ENCODE data around the gene RNH1.
"Not testable (repeated sequence)": the region's sequence is repeated elsewhere in the genome, so short reads cannot be mapped to it uniquely, and the experiment has no call there.

Gene RNH1

DNA sequence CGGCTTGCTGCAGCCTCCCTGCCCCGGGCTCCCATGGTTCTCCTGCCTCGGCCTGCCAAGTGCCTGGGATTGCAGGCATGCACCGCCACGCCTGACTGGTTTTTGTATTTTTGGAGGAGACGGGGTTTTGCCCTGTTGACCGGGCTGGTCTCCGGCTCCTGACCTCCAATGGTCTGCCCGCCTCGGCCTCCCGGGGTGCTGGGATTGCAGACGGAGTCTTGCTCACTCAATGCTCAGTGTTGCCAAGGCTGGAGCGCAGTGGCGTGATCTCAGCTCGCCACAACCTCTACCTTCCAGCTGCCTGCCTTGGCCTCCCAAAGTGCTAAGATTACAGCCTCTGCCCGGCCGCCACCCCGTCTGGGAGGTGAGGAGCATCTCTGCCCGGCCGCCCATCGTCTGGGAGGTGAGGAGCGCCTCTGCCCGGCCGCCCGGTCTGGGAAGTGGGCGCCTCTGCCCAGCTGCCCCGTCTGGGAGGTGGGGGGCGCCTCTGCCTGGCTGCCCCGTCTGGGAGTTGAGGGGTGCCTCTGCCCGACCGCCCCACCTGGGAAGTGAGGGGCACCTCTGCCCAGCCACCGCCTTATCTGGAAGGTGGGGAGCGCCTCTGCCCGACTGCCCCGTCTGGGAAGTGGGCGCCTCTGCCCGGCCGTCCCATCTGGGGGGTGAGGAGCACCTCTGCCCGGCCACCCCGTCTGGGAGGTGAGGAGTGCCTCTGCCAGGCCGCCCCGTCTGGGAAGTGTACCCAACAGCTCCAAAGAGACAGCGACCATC is 10.1 kb upstream of the RNH1 start:
- not testable (repeated sequence) for DNase-seq

- no peak for DNase-seq
These were observed 9.4 kb upstream of the RNH1 start for GRCh38 chr11:516400-516799.

GRCh38 chr11:515131-515530 is 8.1 kb upstream of the RNH1 start:
- no peak for DNase-seq

DNA sequence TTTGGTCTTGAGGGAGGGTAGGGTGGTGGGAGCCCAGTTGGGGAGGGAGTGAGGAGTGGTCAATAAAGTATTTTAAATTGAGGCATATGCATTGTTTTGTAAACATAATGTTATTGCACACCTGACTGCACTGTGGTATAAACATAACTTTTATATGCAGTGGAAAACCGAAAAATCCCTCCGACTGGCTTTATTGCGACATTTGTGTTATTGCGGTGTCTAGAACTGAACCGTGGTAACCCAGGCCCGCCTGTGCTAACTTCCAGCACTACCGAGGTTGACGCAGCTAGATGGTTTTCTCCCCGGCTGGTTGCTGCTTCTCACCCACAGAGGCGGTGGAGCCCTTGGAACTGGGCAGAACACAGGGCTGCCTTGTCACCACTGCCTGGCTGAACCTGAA is 7.6 kb upstream of the RNH1 start:
- no peak for DNase-seq

GRCh38 chr11:512761-513595 is 5.9 kb upstream of the RNH1 start:
- DNase-seq, result no peak

DNA sequence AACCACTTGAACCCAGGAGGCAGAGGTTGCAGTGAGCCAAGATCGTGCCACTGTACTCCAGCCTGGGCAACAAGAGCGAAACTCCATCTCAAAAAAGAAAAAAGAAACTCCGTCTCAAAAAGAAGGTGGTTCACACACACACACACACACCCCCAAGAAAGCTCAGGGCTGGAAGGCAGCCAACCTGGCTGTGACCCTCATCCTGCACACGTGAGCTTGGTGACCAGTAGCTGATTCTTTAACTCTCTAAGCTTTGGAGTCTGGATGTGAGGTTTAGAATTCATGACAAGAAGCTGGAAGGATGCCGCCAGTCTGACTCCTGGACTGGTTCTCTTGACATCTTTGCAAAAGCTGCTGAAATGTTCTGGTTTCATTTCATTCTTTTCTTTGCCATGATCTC is 1.9 kb upstream of the RNH1 start:
- no peak for DNase-seq

- DNase-seq, result no peak
These were observed 879 bp upstream of the RNH1 start for GRCh38 chr11:507727-508515.

- DNase-seq, result peak; percentile 96
These were observed 626 bp downstream of the RNH1 start for GRCh38 chr11:506238-506994.

DNA sequence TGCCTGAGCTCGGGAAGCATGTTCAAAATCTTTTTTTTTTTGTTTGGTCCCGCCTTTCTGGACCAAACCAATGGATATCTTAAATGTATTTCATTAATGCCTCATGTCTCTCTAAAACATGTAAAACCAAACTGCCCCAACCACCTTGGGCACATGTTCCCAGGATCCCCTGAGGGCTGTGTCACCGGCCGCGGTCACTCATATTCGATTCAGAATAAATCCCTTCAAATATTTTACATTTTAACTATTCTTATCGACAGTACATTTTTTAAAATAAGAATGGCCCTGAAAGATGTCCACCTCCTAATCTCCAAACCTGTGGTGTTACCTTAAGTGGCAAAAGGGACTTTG is 2.1 kb downstream of the RNH1 start:
- no peak for DNase-seq

GRCh38 chr11:504053-504993 is 2.7 kb downstream of the RNH1 start:
- no peak for DNase-seq

DNA sequence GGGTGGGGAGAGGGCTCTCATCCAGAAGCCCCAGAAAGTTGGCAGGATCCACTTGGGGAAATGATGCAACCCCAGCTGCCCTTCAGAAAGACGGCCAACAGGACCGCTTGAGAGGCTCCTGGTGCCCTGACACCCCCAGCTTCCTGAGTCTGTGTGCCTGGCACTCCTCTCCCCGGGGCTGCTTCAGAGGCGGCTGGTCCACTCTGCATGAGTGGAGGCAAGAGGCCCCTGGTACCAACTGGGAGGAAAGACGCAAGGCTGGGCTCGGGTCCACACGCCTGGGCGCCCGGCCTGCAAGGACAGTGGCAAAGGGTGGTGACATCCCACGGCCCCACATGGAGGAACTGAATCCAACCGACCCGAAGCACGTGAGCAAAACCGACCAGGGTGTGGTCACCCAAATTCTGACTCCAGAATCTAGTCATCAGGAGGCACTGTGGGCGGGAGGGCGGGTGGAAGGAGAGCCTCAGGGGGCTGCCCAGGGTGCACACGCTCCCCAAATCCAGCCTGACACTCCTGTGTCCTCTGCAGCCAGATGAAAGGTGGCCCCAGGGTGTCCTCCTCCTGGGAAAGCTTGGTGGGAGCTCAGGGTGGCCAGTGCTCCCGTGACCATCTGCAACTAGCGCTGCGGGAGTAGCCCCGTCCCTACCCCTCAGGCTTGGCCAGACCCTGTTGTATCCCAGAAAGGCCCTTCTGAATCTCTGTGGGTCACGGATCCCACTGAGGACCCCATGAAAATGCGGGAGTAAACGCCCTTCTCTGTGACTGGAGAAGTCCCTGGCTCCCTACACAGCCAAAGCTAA is 3.7 kb downstream of the RNH1 start:
- DNase-seq, result no peak

- no peak for DNase-seq
These were observed 4.5 kb downstream of the RNH1 start for GRCh38 chr11:502288-503178.

DNA sequence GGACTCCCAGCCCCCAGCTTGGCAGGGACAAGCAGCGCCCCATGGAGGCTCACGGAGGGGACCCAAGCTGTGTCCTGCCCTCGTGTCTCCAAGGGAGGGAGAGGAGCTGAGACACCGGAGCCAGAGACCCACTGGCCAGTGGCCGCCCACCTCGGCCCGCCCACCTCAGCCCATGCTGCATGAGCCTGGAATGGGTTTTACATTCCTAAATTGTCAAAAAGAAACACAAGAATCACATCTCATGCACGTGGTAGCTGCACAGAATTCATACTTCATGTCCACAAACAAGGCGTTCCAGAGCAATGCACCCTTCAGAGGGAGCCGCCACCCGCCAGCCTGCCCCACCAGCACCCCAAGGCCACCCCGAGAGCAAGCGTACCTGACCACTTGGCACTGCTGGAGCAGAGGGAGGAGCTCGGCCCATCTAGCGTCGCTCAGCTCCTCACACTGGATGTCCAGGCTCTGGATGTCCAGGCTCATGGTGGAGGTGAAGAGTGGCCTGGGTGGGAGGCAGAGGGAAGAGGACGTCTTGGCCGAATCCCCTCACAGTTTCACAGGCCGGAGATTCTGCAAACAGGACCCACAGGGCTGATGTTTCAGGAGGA is 5.3 kb downstream of the RNH1 start:
- no peak for DNase-seq

DNA sequence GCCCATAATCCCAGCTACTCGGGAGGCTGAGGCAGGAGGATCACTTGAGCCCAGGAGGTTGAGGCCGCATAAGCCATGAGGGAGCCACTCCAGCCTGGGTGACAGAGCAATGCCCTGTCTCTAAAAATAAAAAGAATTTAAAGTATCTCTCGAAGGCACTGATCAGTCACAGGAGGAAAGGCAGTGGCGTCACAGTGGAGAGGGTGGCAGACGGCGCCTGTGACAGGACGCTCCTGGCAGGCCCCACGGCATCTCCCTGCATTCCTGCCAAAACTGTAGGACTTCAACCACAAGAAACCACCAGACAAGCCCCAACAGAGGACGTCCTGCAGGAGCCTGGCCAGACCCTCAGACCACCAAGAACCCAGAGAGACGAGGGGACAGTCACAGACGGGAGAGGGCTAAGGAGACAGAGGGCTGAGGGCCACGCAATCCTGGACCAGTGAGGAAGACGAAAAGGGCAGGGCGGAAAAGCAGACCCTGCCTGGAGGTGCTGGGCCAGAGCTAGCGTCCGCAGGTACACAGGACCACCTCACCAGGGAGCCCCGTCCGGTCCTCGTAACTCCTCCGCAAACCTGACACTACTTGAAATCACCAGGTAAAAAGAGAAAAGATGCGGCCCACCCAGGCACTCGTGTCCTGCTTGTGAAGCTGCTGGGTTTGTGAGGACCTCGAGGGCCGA is 5.9 kb downstream of the RNH1 start:
- DNase-seq, result no peak

- no peak for DNase-seq
These were observed 7.6 kb downstream of the RNH1 start for GRCh38 chr11:499201-500076.

DNA sequence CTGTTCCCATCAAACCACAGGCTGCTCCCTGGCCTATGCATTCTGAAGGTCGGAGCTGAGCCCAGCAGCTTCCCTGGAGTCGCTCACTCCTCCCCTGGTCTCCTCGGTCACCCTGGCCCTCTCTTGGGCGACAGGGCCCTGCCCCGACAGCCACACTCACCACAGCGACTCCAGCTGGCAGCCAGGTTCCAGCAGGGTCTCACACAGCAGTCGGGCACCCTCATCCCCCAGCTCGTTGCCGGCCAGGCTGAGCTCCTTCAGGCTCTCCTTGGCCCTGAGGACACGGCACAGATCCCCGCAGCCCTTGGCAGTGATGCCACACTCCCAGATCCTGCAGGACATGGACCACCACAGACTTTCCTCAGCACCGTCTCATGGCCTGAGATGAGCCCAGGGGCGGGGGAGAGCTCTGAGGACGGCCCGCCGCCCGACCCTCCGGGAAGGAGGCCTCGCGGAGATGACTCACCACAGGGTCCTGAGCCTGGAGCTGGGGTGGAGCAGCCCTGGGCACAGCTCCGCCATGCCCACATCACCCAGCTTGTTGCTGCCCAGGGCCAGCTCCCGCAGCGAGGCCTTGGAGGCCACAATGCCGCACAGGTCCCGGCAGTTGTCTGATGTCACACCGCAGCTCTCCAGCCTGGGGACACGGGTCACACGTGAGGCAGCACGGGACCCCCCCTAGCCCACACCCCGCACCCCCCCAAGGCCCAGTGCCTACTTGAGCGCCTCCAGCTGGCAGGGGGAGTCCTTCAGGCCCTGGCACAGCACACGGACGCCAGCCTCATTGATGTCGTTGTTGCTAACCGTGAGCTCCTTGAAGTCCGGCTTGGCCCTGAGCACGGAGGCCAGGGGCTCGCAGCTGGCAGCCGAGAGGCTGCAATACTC is 8.5 kb downstream of the RNH1 start:
- DNase-seq, result no peak
